A549 (cell line): ENCODE measurements around the gene PRSS21.

Experiments used
- CTCF ChIP-seq: fragments of >200 bp; sonication (Bioruptor Twin); formaldehyde crosslinking; IDR thresholded peaks from 3 replicates; pipeline ENCODE4 v1.5.1; 2016
- ESRRA ChIP-seq: fragments of 150-350 bp; IDR thresholded peaks from 2 replicates; pipeline ENCODE4 v1.6.1; 2014; ENCODE audit warnings: mild to moderate bottlenecking, low read length, borderline replicate concordance
- RFX5 ChIP-seq: fragments of 450-650 bp; IDR thresholded peaks from 2 replicates; pipeline ENCODE4 v1.7.1; 2014; ENCODE audit warnings: antibody characterized with exemption, mild to moderate bottlenecking, moderate library complexity

- TF ChIP-seq CTCF (no peak), ESRRA (no peak), RFX5 (no peak)
Measured at GRCh38 chr16:2784358-2785100, 32.5 kb upstream of the PRSS21 start.
